HepG2 (cell line): ENCODE results near the gene ELF1. TPM values are rescaled to one million over a fixed set of nuclear protein-coding genes. Genes with fewer than 3 reads are reported as not detected.

Source experiments
- HNF4G ChIP-seq, 2 experiments: sonication (generic) in 1 of 2; formaldehyde crosslinking in 1 of 2; IDR thresholded peaks; 2 replicates each; pipeline versions ENCODE4 v1.4.0 to v1.6.1; 2011 to 2020; ENCODE audit warnings: borderline replicate concordance in 2 of 2, low read depth in 2 of 2, mild to moderate bottlenecking in 2 of 2, low read length in 1 of 2, missing genetic modification reagents in 1 of 2, moderate library complexity in 1 of 2
- THAP11 ChIP-seq: IDR thresholded peaks from 2 replicates; pipeline ENCODE4 v1.6.1; 2016; ENCODE audit warnings: missing biosample characterization, missing genetic modification reagents
- ZHX1 ChIP-seq: sonication (generic); formaldehyde crosslinking; IDR thresholded peaks from 2 replicates; pipeline ENCODE4 v1.8.1; 2022; ENCODE audit warnings: low read depth, mild to moderate bottlenecking, missing genetic modification reagents
- ZNF318 ChIP-seq: sonication (generic); formaldehyde crosslinking; IDR thresholded peaks from 2 replicates; pipeline ENCODE4 v1.4.0; 2020; ENCODE audit warnings: mild to moderate bottlenecking, missing genetic modification reagents
- ZNF512 ChIP-seq: sonication (generic); formaldehyde crosslinking; IDR thresholded peaks from 2 replicates; pipeline ENCODE4 v1.4.0; 2020; ENCODE audit warnings: mild to moderate bottlenecking, missing genetic modification reagents
- polyA plus RNA-seq, 8 experiments: library from polyadenylated mRNA; depleted of rRNA in 3 of 8; stranded (reverse) in 7 of 8; unstranded in 1 of 8; fragments of >200 nt; fragmentation: Illumina TruSeq in 4 of 8; extraction: Trizol in 4 of 8; gene quantifications; 2 replicates each; pipeline versions ENCODE4 v1.2.1 to v1.2.3, GENCODE V29; 2011 to 2016; ENCODE audit warnings: low read depth in 4 of 8, missing spikeins in 1 of 8, mixed read lengths in 1 of 8; ENCODE audit not compliant: insufficient read depth in 1 of 8
- total RNA-seq, 5 experiments: library from RNA; depleted of rRNA; stranded (reverse); fragments of >200 nt; fragmentation: Illumina TruSeq; extraction: Trizol; gene quantifications; 2 replicates each; pipeline ENCODE4 v1.2.3, GENCODE V29; 2016; ENCODE audit warnings: low read depth in 1 of 5

ELF1 gene
- total and polyA plus RNA-seq, 2 of the 13 experiments (the other 11 are each of a cell fraction or from before 2014, with no cell fraction given): 24.6 to 71.5 TPM

- TF ChIP-seq ZNF318 (CRISPR knock-in tag): peak; percentile 60; the same call in 1 of the 2 replicates
- TF ChIP-seq HNF4G (IDR thresholded peaks at IDR 0.05; ENCODE audit: borderline replicate concordance, low read depth, low read length): peak; percentile 38; the same call in 1 of the 2 replicates
- TF ChIP-seq HNF4G (CRISPR knock-in tag; IDR thresholded peaks at IDR 0.05; ENCODE audit: borderline replicate concordance, low read depth): no peak
- TF ChIP-seq ZHX1: peak; percentile 71; the same call in 1 of the 2 replicates
- peak; percentile 90 for TF ChIP-seq THAP11
- TF ChIP-seq ZNF512 (CRISPR knock-in tag): no peak; the same call in 1 of the 2 replicates
- TF ChIP-seq, all 625 proteins: peak for 292
These were observed 42.2 kb upstream of the ELF1 start, which contains the start of gene WBP4 (continued) for GRCh38 chr13:41061075-41061913.
